Measurements from ENCODE around the gene AVL9. TPM values are rescaled to one million over a fixed set of nuclear protein-coding genes. Genes with fewer than 3 reads are reported as not detected.

AVL9 gene
- total and polyA plus RNA-seq, 2 donors (not counting 1 experiment from before 2014, with no cell fraction given) = 15.4 to 48.0 TPM

GRCh38 chr7:32539919-32540531 lies 44.7 kb downstream of the AVL9 start:
- Histone ChIP-seq H3K79me2 (ENCODE audit: control insufficient read depth, insufficient read depth, low read length) (peaks cover 19% of the 10 kb centered on the region), H3K27me3 (replicated peaks in 1 of 4; ENCODE audit: control extremely low read depth in 1 of 4, control insufficient read depth in 3 of 4, insufficient read depth in 4 of 4, low read length in 3 of 4) (no peaks in the 10 kb centered on the region), H3K9ac (ENCODE audit: low read length) (no peak overlapping the region), H3K27ac (ENCODE audit: low read length in 2 of 2) (peak overlapping the region in 1 of 2 donors; percentile 32), H4K20me1 (ENCODE audit: control insufficient read depth, insufficient read depth, low read length, poor library complexity, severe bottlenecking) (peaks cover 34% of the 10 kb centered on the region), H2AFZ (ENCODE audit: insufficient read depth, low read depth, low read length, poor library complexity, severe bottlenecking) (no peak overlapping the region), H3K36me3 (replicated peaks in 1 of 2; ENCODE audit: control extremely low read depth in 1 of 2, control insufficient read depth in 1 of 2, extremely low read depth in 1 of 2, insufficient read depth in 2 of 2, low read length in 1 of 2) (peaks cover 5 to 14% of the 10 kb centered on the region in 2 experiments), H3K4me3 (ENCODE audit: control extremely low read depth in 1 of 5, extremely low read depth in 1 of 5, insufficient read depth in 1 of 5, low read depth in 2 of 5, low read length in 4 of 5) (no peak overlapping the region), H3K9me3 (ENCODE audit: control extremely low read depth in 1 of 3, control insufficient read depth in 2 of 3, insufficient read depth in 1 of 3, low read length in 2 of 3) (no peaks in the 10 kb centered on the region), H3K4me2 (replicated peaks; ENCODE audit: low read depth, low read length, poor library complexity, severe bottlenecking) (no peak overlapping the region), H3K4me1 (ENCODE audit: control insufficient read depth in 2 of 2, insufficient read depth in 2 of 2, low read length in 2 of 2) (no peaks in the 10 kb centered on the region)
- H3K4me3 Mint-ChIP-seq = no peak overlapping the region
- no peak for DNase-seq
- TF ChIP-seq, protein P1, sequence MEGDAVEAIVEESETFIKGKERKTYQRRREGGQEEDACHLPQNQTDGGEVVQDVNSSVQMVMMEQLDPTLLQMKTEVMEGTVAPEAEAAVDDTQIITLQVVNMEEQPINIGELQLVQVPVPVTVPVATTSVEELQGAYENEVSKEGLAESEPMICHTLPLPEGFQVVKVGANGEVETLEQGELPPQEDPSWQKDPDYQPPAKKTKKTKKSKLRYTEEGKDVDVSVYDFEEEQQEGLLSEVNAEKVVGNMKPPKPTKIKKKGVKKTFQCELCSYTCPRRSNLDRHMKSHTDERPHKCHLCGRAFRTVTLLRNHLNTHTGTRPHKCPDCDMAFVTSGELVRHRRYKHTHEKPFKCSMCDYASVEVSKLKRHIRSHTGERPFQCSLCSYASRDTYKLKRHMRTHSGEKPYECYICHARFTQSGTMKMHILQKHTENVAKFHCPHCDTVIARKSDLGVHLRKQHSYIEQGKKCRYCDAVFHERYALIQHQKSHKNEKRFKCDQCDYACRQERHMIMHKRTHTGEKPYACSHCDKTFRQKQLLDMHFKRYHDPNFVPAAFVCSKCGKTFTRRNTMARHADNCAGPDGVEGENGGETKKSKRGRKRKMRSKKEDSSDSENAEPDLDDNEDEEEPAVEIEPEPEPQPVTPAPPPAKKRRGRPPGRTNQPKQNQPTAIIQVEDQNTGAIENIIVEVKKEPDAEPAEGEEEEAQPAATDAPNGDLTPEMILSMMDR (IDR thresholded peaks at IDR 0.05) = no peak
- TF ChIP-seq EZH2 (IDR thresholded peaks at IDR 0.05; ENCODE audit: borderline replicate concordance, insufficient read depth, low read depth, low read length, poor library complexity, severe bottlenecking) = no peak
- intact Hi-C loops (cut with micrococcal nuclease) = no loop called here
- peaks cover 17% of the 10 kb centered on the region for H3K4me1 Mint-ChIP-seq
- H3K27ac Mint-ChIP-seq = no peak overlapping the region
- ChIA-PET CTCF (no interaction called here), POLR2A (no interaction called here)
- no peaks in the 10 kb centered on the region for H3K27me3 Mint-ChIP-seq
- no peak for ATAC-seq (ENCODE audit: low read depth)
- no peaks in the 10 kb centered on the region for H3K9me3 Mint-ChIP-seq (ENCODE audit: insufficient read depth)
- no CpG with 5 or more reads among the region's 4 CpGs for WGBS (ENCODE audit: insufficient coverage)

DNA sequence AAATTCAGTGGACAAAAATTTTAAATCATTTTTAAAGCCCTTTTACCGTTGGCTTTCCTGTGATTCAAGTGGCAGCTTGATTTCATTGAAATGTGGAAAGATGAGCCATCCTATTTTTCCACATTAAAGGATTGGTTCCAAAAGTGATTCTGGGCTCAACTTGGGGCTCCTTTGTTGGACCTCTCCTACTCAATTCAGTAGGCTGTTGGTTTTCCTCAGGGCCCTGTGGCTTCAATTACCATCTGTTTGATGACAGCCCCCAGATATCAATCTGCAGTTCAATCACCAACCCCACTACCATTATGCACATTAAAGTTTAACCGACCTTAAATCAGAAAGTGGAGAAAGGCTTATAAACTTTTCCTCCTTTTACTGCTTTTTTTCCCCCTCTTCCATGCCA lies 47.3 kb downstream of the AVL9 start:
- CTCF ChIA-PET = no interaction called here
- POLR2A ChIA-PET = no interaction called here
- no CpG with 5 or more reads among the region's 2 CpGs for WGBS (ENCODE audit: insufficient coverage)
- Histone ChIP-seq H3K4me1 (ENCODE audit: control insufficient read depth in 2 of 2, insufficient read depth in 2 of 2, low read length in 2 of 2) (no peaks in the 10 kb centered on the region), H3K9ac (ENCODE audit: low read length) (no peak overlapping the region), H2AFZ (ENCODE audit: insufficient read depth, low read depth, low read length, poor library complexity, severe bottlenecking) (no peak overlapping the region), H3K27me3 (replicated peaks in 1 of 4; ENCODE audit: control extremely low read depth in 1 of 4, control insufficient read depth in 3 of 4, insufficient read depth in 4 of 4, low read length in 3 of 4) (no peaks in the 10 kb centered on the region), H3K4me3 (ENCODE audit: control extremely low read depth in 1 of 5, extremely low read depth in 1 of 5, insufficient read depth in 1 of 5, low read depth in 2 of 5, low read length in 4 of 5) (no peak overlapping the region), H3K27ac (ENCODE audit: low read length in 2 of 2) (no peak overlapping the region), H3K4me2 (replicated peaks; ENCODE audit: low read depth, low read length, poor library complexity, severe bottlenecking) (no peak overlapping the region), H3K36me3 (replicated peaks in 1 of 2; ENCODE audit: control extremely low read depth in 1 of 2, control insufficient read depth in 1 of 2, extremely low read depth in 1 of 2, insufficient read depth in 2 of 2, low read length in 1 of 2) (peaks cover 5 to 28% of the 10 kb centered on the region in 2 experiments), H3K9me3 (ENCODE audit: control extremely low read depth in 1 of 3, control insufficient read depth in 2 of 3, insufficient read depth in 1 of 3, low read length in 2 of 3) (no peaks in the 10 kb centered on the region), H3K79me2 (ENCODE audit: control insufficient read depth, insufficient read depth, low read length) (peaks cover 26% of the 10 kb centered on the region), H4K20me1 (ENCODE audit: control insufficient read depth, insufficient read depth, low read length, poor library complexity, severe bottlenecking) (peaks cover 34% of the 10 kb centered on the region)
- TF ChIP-seq EZH2 (IDR thresholded peaks at IDR 0.05; ENCODE audit: borderline replicate concordance, insufficient read depth, low read depth, low read length, poor library complexity, severe bottlenecking) = no peak
- TF ChIP-seq, protein P1 (IDR thresholded peaks at IDR 0.05) = no peak
- H3K9me3 Mint-ChIP-seq (ENCODE audit: insufficient read depth) = no peaks in the 10 kb centered on the region
- no peak overlapping the region for H3K27ac Mint-ChIP-seq
- ATAC-seq (ENCODE audit: low read depth) = no peak
- no peaks in the 10 kb centered on the region for H3K27me3 Mint-ChIP-seq
- intact Hi-C loops (cut with micrococcal nuclease) = no loop called here
- no peak overlapping the region for H3K4me3 Mint-ChIP-seq
- peaks cover 9% of the 10 kb centered on the region for H3K4me1 Mint-ChIP-seq
- DNase-seq = no peak
